ENCODE measurements around the gene ECT2. TPM values are rescaled to one million over a fixed set of nuclear protein-coding genes. Genes with fewer than 3 reads are reported as not detected.

ECT2 gene
- total and polyA plus RNA-seq, 2 of the 8 experiments (the other 6 are each of a cell fraction or from before 2014, with no cell fraction given) = 19.5 to 88.7 TPM

DNA sequence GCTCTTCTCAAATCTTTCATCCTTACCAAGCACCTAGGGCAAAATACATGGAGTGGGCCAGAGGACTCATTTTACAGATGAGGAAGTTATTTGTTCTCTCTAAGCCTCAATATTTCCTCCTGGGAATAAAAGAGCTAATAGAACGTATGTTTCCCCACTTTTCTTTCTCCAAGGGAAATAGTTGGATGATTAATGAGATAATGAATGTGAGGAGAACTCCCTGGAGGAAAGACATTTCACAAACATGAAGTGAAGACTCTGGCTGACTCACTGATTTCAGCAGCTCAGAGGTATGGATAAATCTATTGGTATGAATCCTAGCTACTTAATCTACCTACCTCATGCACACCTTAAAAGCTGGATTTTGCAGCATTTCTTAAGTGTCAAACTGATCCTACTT, 98.4 kb downstream of the ECT2 start:
- H3K4me2 ChIP-seq (ENCODE audit: insufficient read depth in 1 of 2, low read depth in 2 of 2, low read length in 2 of 2) = no peak overlapping the region
- no peak overlapping the region for H3K18ac ChIP-seq (ENCODE audit: extremely low read depth, low read length)
- H3K9me3 ChIP-seq (ENCODE audit: insufficient read depth in 2 of 2, low read depth in 1 of 2, low read length in 1 of 2) = no peaks in the 10 kb centered on the region
- H3K23me2 ChIP-seq (ENCODE audit: low read depth, low read length) = no peaks in the 10 kb centered on the region
- H3K27ac ChIP-seq (ENCODE audit: low read depth, low read length) = no peak overlapping the region
- H3K23ac ChIP-seq (ENCODE audit: insufficient read length) = no peak overlapping the region
- no peak overlapping the region for H4K91ac ChIP-seq (replicated peaks; ENCODE audit: insufficient read length, low read length)
- H4K20me1 ChIP-seq (replicated peaks in 1 of 2; ENCODE audit: control insufficient read depth in 1 of 2, insufficient read depth in 2 of 2, low read length in 2 of 2) = no peaks in the 10 kb centered on the region
- no peak overlapping the region for H3K4me3 ChIP-seq (ENCODE audit: extremely low read depth in 1 of 4, insufficient read depth in 2 of 4, low read depth in 3 of 4, low read length in 4 of 4)
- no peak overlapping the region for H2BK20ac ChIP-seq (ENCODE audit: low read length)
- no peak overlapping the region for H2AFZ ChIP-seq (ENCODE audit: low read length)
- no peak overlapping the region for H2AK5ac ChIP-seq (ENCODE audit: low read depth, low read length)
- no peak overlapping the region for H2BK120ac ChIP-seq (replicated peaks; ENCODE audit: low read depth, low read length)
- peaks cover 0 to 13% (median 7%) of the 10 kb centered on the region in 4 experiments; a peak in 4 of 7 replicates for H3K4me1 ChIP-seq (replicated peaks in 1 of 4; ENCODE audit: control insufficient read depth in 3 of 4, insufficient read depth in 4 of 4, low read length in 3 of 4)
- no peak overlapping the region for H4K8ac ChIP-seq (ENCODE audit: extremely low read depth, insufficient read depth, low read length)
- H3K14ac ChIP-seq (ENCODE audit: insufficient read length) = no peak overlapping the region
- DNase-seq (ENCODE audit: low read depth in 1 of 2, low spot score in 2 of 2) = no peak
- H3K36me3 ChIP-seq (ENCODE audit: control insufficient read depth in 2 of 4, insufficient read depth in 4 of 4, low read length in 3 of 4) = no peaks in the 10 kb centered on the region
- H3K56ac ChIP-seq (replicated peaks; ENCODE audit: insufficient read length, low read depth, low read length) = no peak overlapping the region
- no peak overlapping the region for H3K9ac ChIP-seq (replicated peaks in 1 of 4; ENCODE audit: extremely low read depth in 1 of 4, low read depth in 3 of 4, low read length in 3 of 4)
- H2BK5ac ChIP-seq (ENCODE audit: low read depth, low read length) = no peak overlapping the region
- no peaks in the 10 kb centered on the region for H3K27me3 ChIP-seq (replicated peaks in 1 of 4; ENCODE audit: control insufficient read depth in 3 of 4, extremely low read depth in 1 of 4, insufficient read depth in 3 of 4, low read length in 3 of 4)
- H2BK12ac ChIP-seq (ENCODE audit: low read depth, low read length) = no peak overlapping the region
- no peaks in the 10 kb centered on the region for H3K79me1 ChIP-seq (ENCODE audit: low read depth, low read length)
- FAIRE-seq = no peak
- ChIA-PET CTCF (ENCODE audit: partially characterized antibody) (interaction anchor here (0.5 to 1.8 kb wide), 5 partner anchors 13 to 541 kb away, joined by 3 to 6 read pairs (median 3); no protein-coding TSS in a partner anchor), POLR2A (ENCODE audit: partially characterized antibody) (no interaction called here)
- H3K79me2 ChIP-seq (ENCODE audit: control insufficient read depth in 1 of 2, insufficient read depth in 2 of 2, low read length in 2 of 2) = no peaks in the 10 kb centered on the region
- H4K5ac ChIP-seq (ENCODE audit: insufficient read length, low read depth, low read length) = no peak overlapping the region
- no peak overlapping the region for H2BK15ac ChIP-seq (ENCODE audit: low read length)
- H3K4ac ChIP-seq (replicated peaks; ENCODE audit: insufficient read length, low read depth, low read length) = no peak overlapping the region
- WGBS, 2 experiments (ENCODE audit: extremely low coverage in 1 of 2, insufficient coverage in 1 of 2, insufficient read length in 1 of 2, insufficient replicate concordance in 2 of 2, low coverage in 1 of 2, low lambda C conversion rate in 2 of 2, missing lambda C conversion rate in 1 of 2) = 84% methylated on average over 1 of the region's 1 CpG; no CpG with 5 or more reads in 1 of the 2 experiments
- TF ChIP-seq JUND (IDR thresholded peaks at IDR 0.05; ENCODE audit: low read length) = no peak
- no peak for TF ChIP-seq CREB1 (IDR thresholded peaks at IDR 0.05)
- TF ChIP-seq, protein P1, sequence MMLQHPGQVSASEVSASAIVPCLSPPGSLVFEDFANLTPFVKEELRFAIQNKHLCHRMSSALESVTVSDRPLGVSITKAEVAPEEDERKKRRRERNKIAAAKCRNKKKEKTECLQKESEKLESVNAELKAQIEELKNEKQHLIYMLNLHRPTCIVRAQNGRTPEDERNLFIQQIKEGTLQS (IDR thresholded peaks at IDR 0.05; ENCODE audit: insufficient read depth, low read depth, low read length) = no peak
- no peak for TF ChIP-seq POLR2AphosphoS5 (IDR thresholded peaks at IDR 0.05; ENCODE audit: low read depth, low read length)
- TF ChIP-seq POU5F1 (IDR thresholded peaks at IDR 0.05; ENCODE audit: low read depth, low read length) = no peak
- TF ChIP-seq RXRA (IDR thresholded peaks at IDR 0.05; ENCODE audit: insufficient read depth, low read depth, low read length) = no peak
- TF ChIP-seq EP300 (IDR thresholded peaks at IDR 0.05; ENCODE audit: borderline replicate concordance in 1 of 2, low read depth in 2 of 2, low read length in 2 of 2) = no peak
- no peak for TF ChIP-seq CHD2 (IDR thresholded peaks at IDR 0.05; ENCODE audit: low read length)
- no peak for TF ChIP-seq CBX8 (IDR thresholded peaks at IDR 0.05; ENCODE audit: borderline replicate concordance, low read depth, low read length)
- TF ChIP-seq SP2 (IDR thresholded peaks at IDR 0.05; ENCODE audit: low read length) = no peak
- TF ChIP-seq, protein P2, sequence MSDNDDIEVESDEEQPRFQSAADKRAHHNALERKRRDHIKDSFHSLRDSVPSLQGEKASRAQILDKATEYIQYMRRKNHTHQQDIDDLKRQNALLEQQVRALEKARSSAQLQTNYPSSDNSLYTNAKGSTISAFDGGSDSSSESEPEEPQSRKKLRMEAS (IDR thresholded peaks at IDR 0.05) = no peak
- TF ChIP-seq RBBP5 (IDR thresholded peaks at IDR 0.05; ENCODE audit: borderline replicate concordance, low read depth, low read length) = no peak
- no peak for TF ChIP-seq YY1 (IDR thresholded peaks at IDR 0.05; ENCODE audit: low read depth, low read length)
- TF ChIP-seq SUZ12 (IDR thresholded peaks at IDR 0.05; ENCODE audit: low read length) = no peak
- TF ChIP-seq GABPA (IDR thresholded peaks at IDR 0.05; ENCODE audit: borderline replicate concordance, insufficient read depth, low read length) = no peak
